HG03354 (cell line): ENCODE results near the gene C1orf52.
"Not testable (repeated sequence)": the region's sequence is repeated elsewhere in the genome, so short reads cannot be mapped to it uniquely, and the experiment has no call there.

Experiments
- ATAC-seq: cut with Tn5 transposase; IDR thresholded peaks from one replicate; pipeline ENCODE4 v1.9.1; 2021; ENCODE audit warnings: mild to moderate bottlenecking; ENCODE audit not compliant: unreplicated experiment, poor library complexity, severe bottlenecking

Gene C1orf52

DNA sequence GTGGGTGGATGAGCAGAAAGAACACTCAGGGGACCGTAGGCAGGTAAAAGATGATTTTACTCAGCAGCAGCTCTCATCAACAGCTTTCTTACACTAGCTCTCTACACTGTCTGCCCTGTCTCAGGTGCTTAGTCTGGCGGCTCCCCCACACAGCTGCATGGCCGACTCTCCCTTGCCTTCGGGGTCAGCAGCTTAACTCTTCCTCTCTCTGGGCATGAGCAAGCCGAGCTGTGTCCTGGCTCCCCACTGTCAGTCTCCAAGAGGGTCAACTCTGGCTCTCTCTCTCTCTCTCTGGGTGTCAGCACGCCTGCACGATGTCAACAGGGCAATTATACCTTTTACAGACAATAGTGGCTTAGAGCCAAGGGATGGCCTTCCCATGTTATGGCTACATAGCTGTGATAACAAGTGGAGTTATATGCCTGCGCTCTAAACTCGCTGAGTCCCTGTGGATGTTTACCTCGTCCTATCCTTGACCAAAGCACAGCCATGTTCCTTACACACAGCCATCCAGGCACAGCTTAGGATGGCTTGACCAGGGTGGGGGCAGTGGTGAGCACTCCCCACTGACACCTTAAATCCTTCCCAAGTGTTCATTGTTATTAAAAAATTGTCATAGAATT, 20.1 kb upstream of the C1orf52 start:
- ATAC-seq = no peak

DNA sequence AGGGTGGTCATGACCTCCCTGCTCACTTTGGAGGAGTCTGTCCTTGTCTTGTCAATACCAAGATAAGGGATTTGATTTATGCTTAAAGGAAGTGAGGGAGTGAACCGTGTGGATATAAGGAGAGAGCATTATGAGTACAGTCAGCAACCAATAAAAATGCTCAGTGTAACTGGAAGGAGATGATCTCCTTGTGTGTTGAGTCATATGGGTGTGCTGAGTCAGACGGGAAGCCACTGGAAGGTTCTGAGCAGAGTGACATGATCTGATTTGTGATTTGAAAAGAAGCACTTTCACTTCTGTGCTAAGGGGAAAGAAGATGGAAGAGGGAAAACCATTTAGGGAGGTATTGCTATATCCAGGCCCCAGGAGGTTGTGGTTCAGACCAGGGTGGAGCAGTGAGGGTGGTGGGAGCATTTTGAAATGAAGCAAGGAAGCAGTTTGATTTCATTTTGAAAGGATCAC, 19.4 kb upstream of the C1orf52 start:
- ATAC-seq = no peak

DNA sequence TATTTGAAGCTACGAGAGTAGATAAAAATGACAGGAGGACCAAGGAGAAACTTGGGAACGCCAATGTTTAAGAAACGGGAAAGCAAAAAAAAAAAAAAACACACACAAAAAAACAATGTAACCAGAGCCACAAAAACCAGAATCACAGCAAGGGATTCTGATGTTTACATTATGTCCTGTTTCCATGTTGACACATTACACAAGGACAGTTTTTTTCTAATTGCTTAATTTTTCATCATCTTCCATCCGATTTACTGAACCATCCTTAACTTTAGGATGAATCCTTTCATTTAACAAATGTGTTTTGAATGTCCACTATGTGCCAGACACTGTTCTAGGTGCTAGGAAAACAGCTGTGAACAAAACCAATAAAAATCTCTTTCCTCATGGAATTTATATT, 18.3 kb upstream of the C1orf52 start:
- no peak for ATAC-seq

DNA sequence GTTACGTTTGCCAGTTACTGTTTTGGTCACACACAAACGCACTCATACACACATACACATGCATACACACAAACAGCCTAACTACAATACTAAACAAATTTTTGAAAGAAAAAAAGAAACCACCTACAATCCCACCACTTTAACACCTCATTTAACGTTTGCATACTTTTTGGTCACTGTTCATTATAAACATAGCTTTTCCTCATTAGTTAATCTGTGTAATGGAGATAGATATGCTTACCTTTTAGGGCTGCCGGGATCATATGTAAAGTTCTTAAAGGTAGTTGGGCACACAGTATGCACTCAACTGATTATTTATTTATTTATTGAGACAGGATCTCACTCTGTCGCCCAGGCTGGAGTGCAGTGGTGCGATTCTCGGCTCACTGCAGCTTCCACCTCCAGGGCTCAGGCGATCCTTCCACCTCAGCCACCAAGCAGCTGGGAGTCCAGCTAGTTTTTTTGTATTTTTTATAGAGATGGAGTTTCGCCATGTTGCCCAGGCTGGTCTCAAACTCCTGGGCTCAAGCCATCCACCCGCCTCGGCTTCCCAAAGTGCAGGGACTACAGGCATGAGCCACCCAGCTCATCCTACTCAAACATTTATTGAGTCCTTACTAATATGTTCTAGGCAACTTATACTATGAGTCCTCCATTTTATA, 17.6 kb upstream of the C1orf52 start:
- ATAC-seq = no peak

DNA sequence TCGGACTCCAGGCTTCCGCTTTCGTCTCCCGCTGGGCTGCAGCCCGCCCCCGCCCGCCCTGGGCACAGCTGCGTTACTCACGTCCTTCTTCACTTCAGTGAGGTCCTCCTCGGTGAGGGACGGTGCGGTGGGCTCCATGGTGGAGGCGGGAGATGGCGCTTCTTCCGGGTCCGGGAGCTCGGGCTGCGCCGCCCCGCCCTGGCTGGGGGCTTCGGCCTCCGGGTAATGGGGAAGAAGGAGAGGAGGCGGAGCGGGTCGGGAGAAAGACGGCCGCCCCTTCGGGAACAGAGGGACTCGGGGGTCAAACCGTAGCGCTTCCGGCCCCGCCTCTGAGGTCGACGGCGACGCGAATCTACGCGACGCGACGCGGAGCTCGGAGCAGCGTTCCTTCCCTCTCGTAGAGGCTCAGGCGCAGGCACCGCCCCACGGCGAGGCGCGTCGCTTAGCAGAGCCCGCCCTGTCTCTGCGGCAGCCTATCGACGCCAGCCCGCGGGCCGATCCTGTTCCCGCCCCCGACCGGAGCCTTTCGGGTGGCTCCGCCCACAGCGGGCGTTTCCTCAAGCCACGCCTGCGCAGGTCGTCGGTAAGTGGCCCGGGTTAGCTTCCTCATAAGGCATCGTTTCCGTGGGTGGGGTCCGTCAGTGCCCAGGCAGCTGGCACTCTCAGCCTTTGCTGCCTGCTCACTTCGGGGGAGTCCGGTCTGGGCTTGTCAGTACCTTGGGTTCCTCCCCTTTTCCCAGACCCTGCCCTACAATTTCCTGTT, 16.9 kb upstream of the C1orf52 start, which contains the start of gene BCL10:
BCL10 (minus strand) TSS at position 418 of the 763 bp plus-strand sequence; CDS start at position 138, 280 bp downstream.
- peak; percentile 97 for ATAC-seq

DNA sequence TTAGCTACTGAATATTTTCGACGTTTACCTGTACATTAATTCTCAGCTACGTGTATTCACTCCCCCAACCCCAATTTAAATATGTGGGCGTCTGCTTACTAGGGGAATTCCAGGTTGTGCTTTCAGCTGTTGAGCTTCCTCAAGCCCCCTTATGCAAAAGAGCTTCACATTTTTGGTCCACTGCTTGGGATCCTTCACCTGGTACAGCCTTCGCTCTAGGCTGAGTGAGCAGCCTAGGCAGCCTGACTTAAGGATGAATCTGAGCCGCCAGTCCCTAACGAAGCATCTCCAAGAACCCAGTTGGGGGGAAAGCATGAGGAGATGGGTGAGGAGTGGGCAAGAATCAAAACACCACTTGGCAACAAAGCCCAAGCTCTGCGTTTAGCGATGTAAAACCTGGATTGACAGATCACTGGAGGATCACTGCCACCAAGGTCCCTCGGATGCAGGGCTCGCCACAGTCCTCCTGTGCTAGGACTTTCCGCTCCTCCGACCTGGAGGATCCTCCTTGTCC, 16.3 kb upstream of the C1orf52 start:
- ATAC-seq = peak; percentile 26

DNA sequence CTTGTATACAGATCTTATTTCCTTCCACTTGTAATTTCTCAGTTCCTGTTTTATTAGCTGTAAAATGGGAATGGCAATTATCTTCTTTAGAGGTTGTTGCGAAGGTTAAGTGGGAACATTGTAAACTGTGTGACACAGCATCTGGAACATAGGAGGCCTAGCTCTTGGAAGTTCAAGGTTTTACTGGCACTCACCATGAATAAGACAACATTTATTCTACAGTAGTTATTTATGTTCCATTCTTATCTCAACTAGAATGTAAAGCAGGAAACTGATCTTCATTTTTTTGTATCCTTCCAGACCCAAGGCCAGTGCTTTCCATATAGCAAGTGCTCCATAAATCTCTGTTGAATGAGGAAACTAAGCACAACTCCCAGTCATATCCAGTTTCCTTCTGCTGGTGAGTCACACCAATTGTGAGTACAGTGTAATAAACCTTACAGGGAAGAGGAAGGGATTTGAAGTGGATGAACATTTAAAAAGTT, 15.5 kb upstream of the C1orf52 start:
- ATAC-seq = no peak

DNA sequence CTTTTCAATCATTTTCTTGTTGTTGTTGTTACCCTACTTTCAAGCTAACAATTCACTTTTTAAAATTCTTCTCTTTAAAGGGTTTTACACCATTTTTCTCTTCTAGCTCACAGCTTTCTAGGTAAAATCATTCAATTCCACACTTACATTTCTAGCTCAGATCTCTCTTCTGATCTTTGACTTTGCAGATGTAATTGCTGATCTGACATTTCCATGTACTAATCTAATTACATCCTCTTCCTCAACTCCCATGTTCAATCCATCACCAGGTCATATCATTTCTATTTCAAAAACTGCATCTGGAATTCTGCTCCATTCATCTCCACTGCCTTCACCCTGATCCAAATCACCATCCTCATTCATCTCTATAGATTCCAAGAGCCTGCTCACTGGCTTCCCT, 13.9 kb upstream of the C1orf52 start:
- ATAC-seq = no peak

DNA sequence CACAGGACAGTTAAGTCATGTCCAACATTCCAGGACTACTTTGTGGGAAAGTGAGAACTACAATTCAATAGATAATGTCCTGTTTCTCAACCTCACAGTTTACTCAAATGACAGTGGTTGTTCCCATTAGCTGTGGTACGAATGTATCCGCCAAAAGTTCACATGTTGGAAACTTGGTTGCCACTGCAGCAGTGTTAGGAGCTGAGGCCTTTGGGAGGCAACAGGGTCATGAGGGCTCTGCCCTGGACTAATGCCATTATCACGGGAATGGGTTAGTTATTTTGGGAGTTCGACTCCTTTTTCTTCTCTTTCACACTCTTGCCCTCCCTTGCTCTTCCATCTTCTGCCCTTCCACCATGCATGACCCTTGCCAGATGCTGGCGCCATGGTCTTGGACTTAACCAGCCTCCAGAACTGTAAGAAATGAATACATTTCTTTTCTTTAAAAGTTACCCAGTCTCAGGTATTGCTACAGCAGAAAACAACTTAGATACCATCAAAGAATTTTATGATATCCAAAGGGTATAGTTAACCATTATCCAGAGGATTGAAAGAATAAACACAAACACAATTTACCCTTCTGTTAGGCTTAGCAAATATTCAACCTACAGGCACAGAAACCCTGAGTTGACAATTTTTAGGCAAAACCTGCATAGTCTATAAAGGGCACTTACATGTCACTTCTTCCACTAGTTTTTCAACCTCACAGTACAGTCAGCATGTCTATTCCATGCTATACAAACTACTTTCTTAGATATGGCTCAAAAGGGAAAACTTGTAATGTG, 9.5 kb upstream of the C1orf52 start:
- ATAC-seq = no peak

DNA sequence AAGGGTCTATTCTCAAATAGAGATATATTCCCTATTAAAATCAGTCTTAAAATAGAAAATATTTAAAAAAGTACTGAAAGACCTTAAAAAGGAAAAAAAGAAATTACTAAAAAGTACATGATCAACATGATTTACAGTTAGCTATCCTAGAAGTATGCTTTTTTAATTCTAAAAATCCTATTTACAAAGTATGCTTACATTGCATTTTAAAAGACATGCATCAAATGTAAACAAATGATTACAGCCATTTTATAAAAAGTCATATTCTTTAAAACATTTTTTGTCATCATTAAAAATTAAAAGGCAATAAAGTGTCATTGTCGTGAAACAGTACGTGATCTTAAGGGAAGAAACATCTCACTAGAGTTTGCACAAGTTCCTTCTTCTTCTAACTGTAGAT, 7.9 kb upstream of the C1orf52 start:
- ATAC-seq = no peak

DNA sequence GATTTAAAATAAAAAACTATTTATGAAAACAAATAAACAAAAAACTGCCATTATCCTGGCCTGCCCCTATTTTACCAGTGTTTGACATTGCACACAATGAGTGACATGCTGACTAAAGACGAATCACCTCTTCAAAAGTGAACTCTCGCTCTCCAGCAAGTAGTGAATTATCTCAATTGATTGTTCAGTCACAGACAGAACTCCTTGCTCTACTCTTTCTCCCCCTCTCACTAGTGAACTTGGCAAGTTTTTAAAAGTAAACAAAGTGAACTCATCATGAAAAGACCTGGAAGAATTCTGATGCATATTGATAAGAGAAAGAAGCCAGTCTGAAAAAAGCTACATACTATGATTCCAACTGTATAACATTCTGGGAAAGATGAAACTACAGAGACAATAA, 4.7 kb upstream of the C1orf52 start:
- no peak for ATAC-seq

DNA sequence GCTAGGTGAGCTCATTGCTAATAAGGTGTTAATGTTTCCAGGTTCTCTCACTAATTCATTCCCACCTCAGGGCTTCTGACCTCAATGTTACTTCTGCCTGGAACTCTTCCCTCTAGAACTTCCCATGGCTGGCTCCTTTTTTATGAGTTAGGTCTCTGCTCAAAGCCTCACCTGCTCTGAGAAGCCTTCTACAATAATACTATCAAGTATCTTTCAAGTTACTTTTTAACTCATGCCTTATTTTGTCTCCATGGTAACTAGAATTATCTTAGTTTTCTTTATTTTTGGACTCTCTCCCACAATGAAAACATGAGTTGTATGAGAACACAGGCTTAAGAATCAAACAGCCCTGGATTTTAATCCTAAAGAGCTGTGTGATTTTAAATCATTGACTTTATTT, 3.5 kb upstream of the C1orf52 start:
- ATAC-seq = no peak

DNA sequence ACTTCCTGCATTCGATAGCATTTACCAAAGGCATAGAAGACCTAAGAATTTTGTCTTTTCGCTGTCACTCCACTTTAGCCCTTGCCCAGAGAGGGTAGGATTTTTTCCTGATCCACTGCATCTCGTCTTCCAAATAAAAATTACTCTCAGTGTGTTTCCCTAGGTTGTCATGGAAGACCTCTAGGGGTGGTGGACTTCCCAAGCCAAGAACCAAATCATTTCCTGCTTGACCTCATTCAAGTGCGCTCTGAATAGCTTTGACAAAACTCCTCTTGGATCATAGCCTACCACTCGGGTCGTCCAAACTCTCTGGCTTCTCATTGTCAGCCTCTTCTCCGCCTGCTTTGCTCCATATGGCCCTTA, 431 bp upstream of the C1orf52 start:
- no peak for ATAC-seq

DNA sequence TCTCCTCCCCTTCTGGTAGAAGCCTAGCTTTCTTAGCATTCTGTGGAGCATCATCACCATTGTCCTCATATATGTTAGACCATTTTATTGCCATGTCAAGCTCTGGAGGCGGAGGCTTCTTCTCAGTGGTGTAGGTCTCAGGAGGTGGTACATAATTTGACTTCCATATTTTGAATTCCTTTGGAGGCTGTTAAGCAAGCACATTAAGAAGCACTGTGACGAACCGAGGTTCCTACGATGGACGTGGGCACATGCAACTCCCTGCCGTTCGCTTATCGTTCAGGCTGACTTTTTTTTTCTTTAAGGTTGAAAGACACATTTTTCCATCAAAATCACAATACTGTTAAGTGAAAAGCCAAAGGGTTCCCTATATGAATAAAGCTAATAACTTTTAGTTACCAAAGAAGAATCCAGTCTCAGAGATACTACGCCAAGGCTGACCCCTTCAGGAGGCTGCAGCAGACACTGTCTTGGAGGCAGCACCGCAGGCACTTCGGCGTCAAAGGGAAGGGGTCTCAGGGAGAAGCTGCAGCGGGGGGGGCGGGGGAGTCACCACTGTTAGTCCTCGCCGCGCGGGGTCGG, 835 bp downstream of the C1orf52 start:
- ATAC-seq = no peak

DNA sequence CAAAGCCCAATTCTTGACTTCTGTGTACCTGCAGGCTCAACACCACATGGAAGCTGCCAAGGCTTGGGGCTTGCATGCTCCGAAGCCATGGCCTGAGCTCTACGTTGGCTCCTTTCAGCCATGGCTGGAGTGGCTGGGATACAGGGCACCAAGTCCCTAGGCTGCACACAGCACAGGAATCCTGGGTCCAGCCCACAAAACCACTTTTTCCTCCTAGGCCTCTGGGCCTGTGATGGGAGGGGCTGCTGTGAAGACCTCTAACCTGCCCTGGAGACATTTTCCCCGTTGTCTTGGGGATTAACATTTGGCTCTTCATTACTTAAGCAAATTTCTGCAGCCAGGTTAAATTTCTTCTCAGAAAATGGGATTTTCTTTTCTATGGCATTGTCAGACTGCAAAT, 10.4 kb downstream of the C1orf52 start:
- not testable (repeated sequence) for ATAC-seq

DNA sequence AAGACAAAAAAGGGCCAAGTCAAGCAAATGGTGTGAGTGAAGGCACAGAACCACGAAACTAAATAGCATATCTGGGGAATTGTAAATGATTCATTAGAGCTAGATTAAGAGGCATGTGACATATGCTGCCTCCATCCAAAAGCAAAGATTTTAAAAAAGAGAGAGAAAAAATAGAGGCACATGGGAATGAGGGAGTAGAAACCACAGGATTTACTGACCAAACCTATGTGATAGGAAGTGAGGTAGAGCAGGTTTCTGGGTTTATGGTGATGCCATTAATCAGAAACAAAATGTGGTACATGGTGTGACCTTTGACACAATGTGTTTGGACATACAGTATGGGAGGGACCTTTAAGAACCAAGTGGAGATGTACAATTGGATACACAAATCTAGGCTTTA, 13.6 kb downstream of the C1orf52 start:
- ATAC-seq = no peak

DNA sequence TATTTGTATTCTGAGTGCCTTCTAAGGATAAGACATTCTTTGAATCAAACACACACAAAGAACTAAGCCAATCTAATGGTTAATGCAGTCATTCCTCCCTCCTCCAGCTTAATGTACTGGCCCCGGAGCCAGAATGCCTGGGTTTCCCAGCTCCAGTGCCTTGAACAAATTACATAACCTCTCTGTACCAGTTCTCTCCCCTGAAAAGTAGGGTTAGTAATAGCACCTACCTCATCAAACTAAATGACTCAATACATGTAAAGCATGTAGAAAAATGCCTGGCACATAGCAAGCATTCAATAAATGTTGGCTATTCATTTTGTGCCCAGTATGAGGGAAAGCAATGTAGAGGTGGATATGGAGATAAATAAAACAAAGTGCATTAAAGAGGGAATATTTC, 14.0 kb downstream of the C1orf52 start:
- no peak for ATAC-seq

DNA sequence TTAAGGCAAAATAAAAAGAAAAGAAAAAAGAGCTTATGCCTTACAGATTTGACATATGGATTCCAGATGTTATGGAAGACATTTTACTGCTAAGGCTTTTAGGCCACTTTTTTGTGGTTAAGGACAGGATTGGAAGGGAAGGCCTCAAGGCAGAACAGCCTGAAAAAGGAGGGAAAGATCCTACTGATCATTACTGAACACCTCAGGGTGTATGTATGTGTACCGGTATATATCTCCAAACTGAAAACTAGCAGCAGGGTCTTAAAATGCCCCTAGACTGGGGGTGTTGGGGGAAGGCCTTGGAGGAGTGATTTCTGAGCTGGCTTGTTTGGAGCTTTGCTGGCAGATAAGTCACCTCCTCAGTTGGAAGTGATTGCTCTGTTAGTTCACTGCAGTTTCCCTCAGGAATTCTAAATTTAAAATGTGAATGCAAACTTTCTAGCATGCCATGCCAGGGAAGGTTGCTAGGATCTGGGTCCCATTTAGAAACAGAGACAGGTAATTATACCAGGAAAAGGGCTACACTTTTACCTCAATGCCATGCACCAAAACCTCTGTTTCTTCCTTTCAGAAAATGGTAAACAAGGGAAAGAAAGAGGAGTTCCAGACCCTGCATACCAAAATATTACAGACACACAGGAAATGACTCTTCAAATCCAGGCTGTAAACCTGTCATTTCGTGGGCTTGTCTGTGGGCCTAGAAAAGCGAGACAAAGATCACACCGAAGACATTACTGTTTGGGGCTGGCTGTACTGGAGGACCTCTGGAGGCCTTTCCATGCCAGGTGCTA, 15.0 kb downstream of the C1orf52 start:
- no peak for ATAC-seq

DNA sequence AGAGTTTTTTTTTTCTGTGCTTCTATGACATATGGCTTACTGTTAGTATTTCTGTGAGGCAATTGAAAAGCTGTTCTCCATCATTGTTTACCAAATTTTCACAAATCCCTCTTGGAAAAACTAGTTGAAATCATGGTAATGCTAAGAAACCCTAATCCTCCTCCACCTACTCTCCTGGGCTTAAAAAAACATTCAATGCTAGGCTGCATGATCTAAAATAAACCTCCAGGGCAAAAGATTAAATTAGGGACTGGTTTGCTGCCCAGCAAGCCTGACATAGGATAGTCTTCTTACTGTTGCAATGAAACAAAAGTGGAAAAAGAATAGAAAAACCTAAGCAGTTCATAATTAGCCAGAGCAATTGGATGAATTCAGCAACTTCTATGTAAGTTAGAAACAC, 16.1 kb downstream of the C1orf52 start:
- ATAC-seq = no peak
